Sigmoid colon (tissue), 7 donors: ENCODE measurements around the gene HES5. TPM values are rescaled to one million over a fixed set of nuclear protein-coding genes. Genes with fewer than 3 reads are reported as not detected.

ENCODE experiments used
- DNase-seq: peaks from one replicate; pipeline ENCODE4 v3.0.0-alpha.2; 2019
- H3K27ac ChIP-seq, 4 donors: fragments of 200-600 bp; sonication (generic); one replicate each; pipeline ENCODE4 v1.5.1; 2016 to 2019; ENCODE audit warnings: mild to moderate bottlenecking in 1 of 4
- H3K27me3 ChIP-seq, 3 donors: fragments of 200-600 bp; sonication (generic); one replicate each; pipeline ENCODE4 v1.5.1; 2019; ENCODE audit warnings: mild to moderate bottlenecking in 1 of 3
- H3K36me3 ChIP-seq, 4 donors: fragments of 200-600 bp; sonication (generic); one replicate each; pipeline ENCODE4 v1.5.1; 2016 to 2019
- H3K4me1 ChIP-seq, 4 donors: fragments of 200-600 bp; sonication (generic); one replicate each; pipeline ENCODE4 v1.5.1; 2017 to 2019
- H3K4me3 ChIP-seq, 4 donors: fragments of 200-600 bp; sonication (generic); one replicate each; pipeline ENCODE4 v1.5.1; 2017 to 2019; ENCODE audit warnings: mild to moderate bottlenecking in 2 of 4, moderate library complexity in 1 of 4
- H3K9me3 ChIP-seq, 4 donors: fragments of 200-600 bp in 3 of 4; sonication (generic) in 3 of 4; one replicate each; pipeline versions ENCODE4 v1.5.1 to v1.6.1; 2013 to 2019
- EP300 ChIP-seq, 4 donors: sonication (generic); formaldehyde crosslinking; IDR thresholded peaks; one replicate each; pipeline ENCODE4 v1.6.1; 2017; ENCODE audit warnings: antibody characterized with exemption in 4 of 4
- POLR2A ChIP-seq, 2 donors: fragments of 450-650 bp; IDR thresholded peaks; one replicate each; pipeline ENCODE4 v1.6.1; 2016; ENCODE audit warnings: antibody characterized with exemption in 2 of 2, mild to moderate bottlenecking in 2 of 2, moderate library complexity in 2 of 2
- POLR2AphosphoS5 ChIP-seq, 4 donors: sonication (generic); formaldehyde crosslinking; IDR thresholded peaks; one replicate each; pipeline ENCODE4 v1.6.1; 2017; ENCODE audit warnings: antibody characterized with exemption in 4 of 4
- WGBS, 2 donors: extraction: QIAGEN DNeasy Blood & Tissue Kit; methylation state at CpG; one replicate each; pipeline ENCODE4 v1.1.7; 2013; 5-methylcytosine and 5-hydroxymethylcytosine counted together
- intact Hi-C: fragments of 100-400 bp; cut with DNase I; formaldehyde crosslinking; loops from one replicate; pipeline ENCODE4 v1.15.1; 2023
- polyA plus RNA-seq, 3 donors: library from polyadenylated mRNA; stranded (reverse); fragments of 200-250 nt; gene quantifications; one replicate each; pipeline ENCODE4 v1.2.3, GENCODE V29; 2013
- total RNA-seq, 4 donors: library from RNA; depleted of rRNA; stranded (reverse); fragments of >200 nt; gene quantifications; one replicate each; pipeline ENCODE4 v1.1.0, GENCODE V29; 2016
- TF ChIP-seq, protein P1 (sequence below), 4 experiments: fragments of 450-650 bp in 3 of 4; fragments of 200-600 bp in 1 of 4; IDR thresholded peaks; one replicate each; pipeline ENCODE4 v1.5.1; 2016 to 2019; ENCODE audit warnings: antibody characterized with exemption in 4 of 4, mild to moderate bottlenecking in 3 of 4, moderate library complexity in 2 of 4
- donor health status: healthy with polysubstance abuse.
- donor health status: Bipolar disorder and iron deficiency.
- donor health status: healthy.

Gene HES5
- total and polyA plus RNA-seq, 7 donors: 0.36 to 1.2 (median 0.61) TPM; not detected in 4

DNA sequence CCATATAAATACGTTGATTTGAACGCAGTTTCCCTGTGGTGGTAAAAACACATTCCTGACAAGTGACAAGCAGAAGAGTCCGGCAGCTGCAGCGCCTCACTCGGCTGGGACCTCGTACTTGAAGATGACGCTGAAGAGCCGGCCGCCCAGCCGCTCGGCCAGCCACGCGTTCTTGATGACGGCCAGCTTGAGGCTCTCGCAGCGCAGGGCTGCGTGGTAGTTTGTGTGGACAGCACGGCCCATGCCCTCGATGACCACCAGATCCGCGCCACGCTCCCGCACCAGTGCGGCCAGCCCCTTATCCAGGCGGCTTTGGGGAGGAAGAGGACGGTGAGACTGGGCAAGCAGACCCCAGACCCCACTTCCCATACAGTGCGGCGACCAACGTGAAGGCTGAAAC is 21.3 kb downstream of the HES5 start:
- Histone ChIP-seq H3K36me3 (peaks cover 45 to 64% (median 54%) of the 10 kb centered on the region in 4 donors), H3K27ac (no peak overlapping the region), H3K4me1 (peaks cover 0 to 18% (median 10%) of the 10 kb centered on the region in 4 donors), H3K9me3 (no peaks in the 10 kb centered on the region), H3K27me3 (peaks cover 6 to 23% (median 13%) of the 10 kb centered on the region in 3 donors), H3K4me3 (no peak overlapping the region)
- intact Hi-C loops: no loop called here
- TF ChIP-seq, protein P1, sequence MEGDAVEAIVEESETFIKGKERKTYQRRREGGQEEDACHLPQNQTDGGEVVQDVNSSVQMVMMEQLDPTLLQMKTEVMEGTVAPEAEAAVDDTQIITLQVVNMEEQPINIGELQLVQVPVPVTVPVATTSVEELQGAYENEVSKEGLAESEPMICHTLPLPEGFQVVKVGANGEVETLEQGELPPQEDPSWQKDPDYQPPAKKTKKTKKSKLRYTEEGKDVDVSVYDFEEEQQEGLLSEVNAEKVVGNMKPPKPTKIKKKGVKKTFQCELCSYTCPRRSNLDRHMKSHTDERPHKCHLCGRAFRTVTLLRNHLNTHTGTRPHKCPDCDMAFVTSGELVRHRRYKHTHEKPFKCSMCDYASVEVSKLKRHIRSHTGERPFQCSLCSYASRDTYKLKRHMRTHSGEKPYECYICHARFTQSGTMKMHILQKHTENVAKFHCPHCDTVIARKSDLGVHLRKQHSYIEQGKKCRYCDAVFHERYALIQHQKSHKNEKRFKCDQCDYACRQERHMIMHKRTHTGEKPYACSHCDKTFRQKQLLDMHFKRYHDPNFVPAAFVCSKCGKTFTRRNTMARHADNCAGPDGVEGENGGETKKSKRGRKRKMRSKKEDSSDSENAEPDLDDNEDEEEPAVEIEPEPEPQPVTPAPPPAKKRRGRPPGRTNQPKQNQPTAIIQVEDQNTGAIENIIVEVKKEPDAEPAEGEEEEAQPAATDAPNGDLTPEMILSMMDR (IDR thresholded peaks at IDR 0.05): no peak
- TF ChIP-seq EP300 (IDR thresholded peaks at IDR 0.05): no peak
- no peak for TF ChIP-seq POLR2AphosphoS5 (IDR thresholded peaks at IDR 0.05)
- TF ChIP-seq POLR2A (IDR thresholded peaks at IDR 0.05): no peak
- 93 to 95% methylated on average over 29 of the region's 29 CpGs for WGBS, 2 donors
- no peak for DNase-seq

DNA sequence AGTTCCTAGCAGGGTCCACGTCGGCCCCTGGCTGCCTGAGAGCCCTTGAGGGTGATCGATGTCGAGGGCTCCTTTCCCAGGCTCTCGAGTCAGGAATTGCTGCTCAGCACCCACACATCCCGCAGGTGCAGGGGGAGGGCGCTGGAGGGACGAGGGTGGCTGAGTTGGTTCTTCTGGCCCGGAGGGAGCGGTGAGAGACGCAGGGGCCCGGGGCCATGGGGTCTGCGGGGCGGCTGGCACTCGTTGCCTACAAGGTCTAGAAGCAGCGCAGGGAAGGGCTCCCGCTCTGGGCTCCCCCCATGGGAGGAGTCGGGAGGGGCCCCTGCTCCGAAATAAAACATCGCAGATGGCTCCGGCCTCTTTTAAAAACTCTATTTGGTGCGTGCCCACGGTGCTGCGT is 21.9 kb downstream of the HES5 start:
- no peak for DNase-seq
- no peak overlapping the region for H3K27ac ChIP-seq
- intact Hi-C loops: no loop called here
- H3K36me3 ChIP-seq: peaks cover 40 to 58% (median 48%) of the 10 kb centered on the region in 4 donors
- H3K27me3 ChIP-seq: peaks cover 10 to 29% (median 18%) of the 10 kb centered on the region in 3 donors
- WGBS, 2 donors: 90 to 91% methylated on average over 24 of the region's 24 CpGs
- peaks cover 0 to 18% (median 10%) of the 10 kb centered on the region in 4 donors for H3K4me1 ChIP-seq
- H3K9me3 ChIP-seq: no peaks in the 10 kb centered on the region
- TF ChIP-seq EP300 (IDR thresholded peaks at IDR 0.05) (no peak), POLR2AphosphoS5 (IDR thresholded peaks at IDR 0.05) (no peak), POLR2A (IDR thresholded peaks at IDR 0.05) (no peak)
- TF ChIP-seq, protein P1 (IDR thresholded peaks at IDR 0.05): no peak
- no peak overlapping the region for H3K4me3 ChIP-seq

DNA sequence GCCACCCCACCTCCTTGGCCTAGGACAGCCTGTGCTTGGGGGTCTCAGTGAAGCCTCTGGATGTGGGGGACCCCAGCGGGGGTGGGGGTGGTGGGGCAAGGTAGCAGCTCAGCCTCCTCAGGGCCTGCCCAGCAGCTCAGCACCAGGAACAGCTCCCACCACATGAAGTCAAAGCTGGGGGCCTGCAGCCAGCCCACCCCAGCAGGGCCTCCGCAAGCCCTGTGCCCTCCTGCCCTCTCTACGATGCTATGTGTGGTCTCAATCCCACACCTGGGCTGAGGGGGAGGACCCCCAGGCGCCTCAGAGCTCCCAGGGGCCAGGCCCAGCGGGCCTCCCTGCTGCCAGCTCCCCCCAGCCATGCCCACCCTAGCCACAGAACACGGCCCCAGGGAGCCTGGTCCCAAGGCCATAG is 22.3 kb downstream of the HES5 start:
- no peak for DNase-seq
- no peaks in the 10 kb centered on the region for H3K9me3 ChIP-seq
- H3K36me3 ChIP-seq: peaks cover 35 to 54% (median 44%) of the 10 kb centered on the region in 4 donors
- H3K4me3 ChIP-seq: no peak overlapping the region
- WGBS, 2 donors: 90 to 93% methylated on average over 6 of the region's 6 CpGs
- peaks cover 0 to 18% (median 10%) of the 10 kb centered on the region in 4 donors for H3K4me1 ChIP-seq
- peaks cover 14 to 33% (median 23%) of the 10 kb centered on the region in 3 donors for H3K27me3 ChIP-seq
- TF ChIP-seq, protein P1 (IDR thresholded peaks at IDR 0.05): no peak
- TF ChIP-seq POLR2AphosphoS5 (IDR thresholded peaks at IDR 0.05): peak in 1 of 4 donors; percentile 12
- intact Hi-C loops: no loop called here
- H3K27ac ChIP-seq: no peak overlapping the region

DNA sequence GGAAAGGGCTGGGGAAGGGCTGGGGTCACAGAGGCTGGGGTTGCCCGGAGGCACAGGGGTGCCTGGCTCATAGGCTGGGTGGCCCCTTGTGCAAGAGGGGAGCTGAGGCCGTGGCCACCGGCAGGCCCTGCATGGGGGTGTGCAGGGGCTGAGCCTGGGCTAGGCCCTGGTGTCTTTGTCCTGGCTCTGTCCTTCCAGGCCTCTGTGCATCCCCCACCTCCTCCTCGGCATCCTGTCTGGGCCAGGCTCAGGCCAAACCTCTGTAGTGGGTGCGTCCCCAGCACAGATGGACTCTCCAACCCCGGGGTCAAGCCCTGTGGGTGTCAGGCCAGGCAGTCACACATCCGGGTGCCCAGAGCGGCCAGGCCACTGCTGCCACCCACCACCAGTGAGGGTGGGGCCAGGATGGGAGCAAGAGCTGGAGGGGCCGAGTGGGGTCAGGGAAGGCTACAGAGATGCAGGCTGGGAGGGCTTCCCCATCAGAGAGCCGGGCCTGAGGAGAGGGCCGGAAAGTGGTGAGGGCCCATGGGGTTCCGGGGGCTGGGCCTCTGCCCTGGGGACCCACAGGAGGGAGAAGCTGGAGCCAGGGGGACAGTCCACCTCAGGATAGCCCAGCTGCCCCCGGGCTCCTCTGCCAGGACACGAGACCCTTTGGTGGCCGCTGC is 23.0 kb downstream of the HES5 start:
- intact Hi-C loops: no loop called here
- H3K36me3 ChIP-seq: peaks cover 33 to 47% (median 36%) of the 10 kb centered on the region in 4 donors
- no peak for DNase-seq

More for the DNA sequence above, 23.0 kb downstream of the HES5 start:
- peaks cover 0 to 18% (median 10%) of the 10 kb centered on the region in 4 donors for H3K4me1 ChIP-seq
- 63 to 65% methylated on average over 15 of the region's 15 CpGs for WGBS, 2 donors
- peaks cover 17 to 41% (median 30%) of the 10 kb centered on the region in 3 donors for H3K27me3 ChIP-seq
- H3K4me3 ChIP-seq: no peak overlapping the region
- TF ChIP-seq, protein P1 (IDR thresholded peaks at IDR 0.05): no peak
- TF ChIP-seq POLR2A (IDR thresholded peaks at IDR 0.05) (no peak), EP300 (IDR thresholded peaks at IDR 0.05) (no peak), POLR2AphosphoS5 (IDR thresholded peaks at IDR 0.05) (no peak)
- H3K27ac ChIP-seq: no peak overlapping the region
- H3K9me3 ChIP-seq: no peaks in the 10 kb centered on the region
